GM19193 (cell line): ENCODE data around the gene CMTM7.
A peak's percentile ranks its signal among the peaks of the same experiment; 100 is the strongest.

Source experiments
- POLR2A ChIP-seq: IDR thresholded peaks from 4 replicates; pipeline ENCODE4 v1.6.1; 2011; ENCODE audit not compliant: insufficient read depth, insufficient read length; ENCODE audit errors: extremely low read depth

The CMTM7 gene

GRCh38 chr3:32374788-32375595, 16.7 kb upstream of the CMTM7 start:
- no peak for TF ChIP-seq POLR2A

- no peak for TF ChIP-seq POLR2A
Measured at GRCh38 chr3:32375596-32375930, 16.1 kb upstream of the CMTM7 start.

DNA sequence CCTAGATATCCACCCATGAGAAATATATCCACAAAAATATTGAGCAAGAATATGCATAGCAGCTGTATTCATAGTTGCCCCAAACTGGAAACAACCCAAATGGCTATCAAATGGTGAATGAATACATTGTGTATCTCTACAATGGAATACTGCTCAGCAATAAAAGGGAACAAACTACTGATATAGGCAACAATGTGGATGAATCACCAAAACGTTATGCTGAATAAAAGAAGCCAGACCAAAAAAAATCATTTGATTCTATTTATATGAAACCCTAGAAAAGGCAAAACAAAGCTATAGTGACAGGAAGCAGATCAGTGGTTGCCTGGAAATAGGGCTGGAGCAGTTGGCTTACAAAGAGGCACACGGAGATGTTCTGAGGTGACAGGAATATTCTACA, 15.5 kb upstream of the CMTM7 start:
- TF ChIP-seq POLR2A = no peak

GRCh38 chr3:32379831-32380500, 11.7 kb upstream of the CMTM7 start:
- no peak for TF ChIP-seq POLR2A

DNA sequence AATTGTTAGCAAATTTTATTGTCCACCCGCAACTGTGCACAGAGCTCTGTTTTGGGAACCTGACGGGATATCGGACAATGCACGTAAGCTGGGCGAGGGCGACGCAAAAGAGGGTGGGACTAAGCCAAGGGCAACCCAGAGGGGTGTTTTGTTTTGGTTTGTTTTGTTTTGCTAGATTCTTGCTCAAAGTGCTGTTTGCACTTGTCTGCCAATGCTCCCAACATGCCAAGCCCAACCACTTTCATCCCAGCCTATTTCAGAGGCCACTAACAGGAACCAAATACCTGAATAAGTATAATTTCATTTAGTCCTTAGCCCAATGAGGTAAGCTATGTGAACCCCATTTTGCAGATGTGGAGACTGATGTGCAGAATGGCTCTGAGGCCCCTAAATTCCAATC, 9.7 kb upstream of the CMTM7 start:
- TF ChIP-seq POLR2A = no peak

- TF ChIP-seq POLR2A = no peak
Measured at GRCh38 chr3:32383136-32383711, 8.4 kb upstream of the CMTM7 start.

- no peak for TF ChIP-seq POLR2A
Measured at GRCh38 chr3:32384938-32385337, 6.7 kb upstream of the CMTM7 start.

DNA sequence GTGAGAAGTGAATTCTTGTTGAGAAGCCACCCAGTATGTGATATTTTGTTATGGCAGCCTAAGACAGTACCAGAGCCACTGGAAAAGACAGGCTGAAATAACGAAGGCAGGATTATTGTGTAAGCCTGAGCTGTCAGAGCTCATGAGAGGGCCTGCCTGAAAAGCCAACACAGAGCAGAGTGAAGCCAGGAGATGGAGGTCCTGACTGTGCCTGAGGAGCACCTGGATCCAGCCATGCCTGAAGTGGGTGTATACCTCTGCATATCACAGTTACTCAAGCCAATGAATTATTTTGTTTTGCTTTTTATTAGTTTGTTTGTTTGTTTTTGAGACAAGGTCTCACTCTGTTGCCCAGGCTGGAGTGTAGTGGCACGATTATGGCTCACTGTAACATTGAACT, 4.1 kb upstream of the CMTM7 start:
- TF ChIP-seq POLR2A = no peak

DNA sequence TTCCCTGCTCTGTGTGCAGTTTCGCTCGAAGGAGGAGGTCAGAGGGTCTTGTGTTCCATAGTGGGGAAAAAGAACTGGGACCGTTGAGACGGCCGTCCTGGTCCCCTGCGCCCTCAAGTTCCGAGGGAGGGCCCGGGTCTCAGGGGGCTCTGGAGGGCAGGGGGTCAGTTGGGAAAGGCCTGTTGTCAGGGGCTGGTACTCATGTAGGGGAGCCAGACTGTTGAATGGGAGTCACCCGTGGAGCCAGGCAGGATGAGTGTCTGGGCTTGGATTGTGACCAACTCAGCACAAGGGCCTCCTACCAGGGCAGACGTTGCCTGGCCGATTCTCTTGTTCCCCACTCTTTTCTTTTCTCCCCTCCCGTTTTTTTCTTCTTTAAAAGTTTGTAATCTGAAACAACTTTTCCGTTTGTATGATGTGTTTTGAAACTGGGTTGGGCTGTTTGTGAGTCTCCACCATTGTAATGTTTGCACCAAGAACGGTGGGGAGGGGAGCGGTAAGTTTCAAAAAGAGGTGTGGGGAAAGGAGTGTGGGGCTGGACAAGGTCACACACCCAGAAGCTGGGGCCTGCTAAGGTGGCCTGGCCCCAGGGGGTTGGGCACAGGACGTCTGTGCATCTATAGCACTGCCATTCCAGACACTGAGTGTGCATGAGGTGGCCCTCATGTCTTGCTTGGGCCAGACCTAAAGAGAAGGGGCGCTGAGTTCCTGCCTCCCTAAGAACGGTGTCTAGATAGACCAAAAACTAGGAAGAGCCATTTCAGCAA, 1.1 kb downstream of the CMTM7 start:
- TF ChIP-seq POLR2A = no peak

DNA sequence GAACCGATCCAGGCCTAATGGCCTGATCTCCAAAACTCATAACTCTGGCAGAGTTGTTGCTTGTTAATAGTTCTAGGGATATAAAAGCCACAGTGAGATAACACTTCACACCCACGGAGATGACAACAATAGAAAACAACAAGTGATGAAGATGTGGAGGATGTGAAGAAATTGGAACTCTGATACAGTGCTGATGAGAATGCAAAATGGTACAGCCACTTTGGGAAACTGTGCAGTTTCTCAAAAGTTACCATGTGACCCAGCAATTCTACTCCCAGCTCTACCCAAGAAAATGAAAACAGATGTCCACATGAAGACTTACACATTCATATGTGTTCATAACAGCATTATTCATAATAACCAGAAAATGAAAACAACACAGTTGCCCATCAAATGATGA, 3.8 kb downstream of the CMTM7 start:
- TF ChIP-seq POLR2A = no peak

GRCh38 chr3:32397941-32398340, 6.3 kb downstream of the CMTM7 start:
- no peak for TF ChIP-seq POLR2A

DNA sequence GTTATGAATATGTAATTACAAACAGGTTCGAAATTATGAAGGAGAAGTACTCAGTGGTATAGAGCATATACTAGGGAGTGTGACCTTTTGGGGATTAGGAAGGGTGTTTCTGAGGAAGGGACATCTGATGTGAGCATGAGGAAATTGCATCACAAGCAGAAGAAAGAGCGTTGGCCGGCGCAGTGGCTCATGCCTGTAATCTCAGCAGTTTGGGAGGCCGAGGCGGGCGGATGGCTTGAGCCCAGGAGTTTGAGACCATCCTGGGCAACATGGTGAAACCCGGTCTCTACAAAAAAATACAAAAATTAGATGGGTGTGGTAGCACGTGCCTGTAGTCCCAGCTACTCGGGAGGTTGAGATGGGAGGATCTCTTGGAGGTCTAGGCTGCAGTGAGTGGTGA, 6.9 kb downstream of the CMTM7 start:
- no peak for TF ChIP-seq POLR2A

DNA sequence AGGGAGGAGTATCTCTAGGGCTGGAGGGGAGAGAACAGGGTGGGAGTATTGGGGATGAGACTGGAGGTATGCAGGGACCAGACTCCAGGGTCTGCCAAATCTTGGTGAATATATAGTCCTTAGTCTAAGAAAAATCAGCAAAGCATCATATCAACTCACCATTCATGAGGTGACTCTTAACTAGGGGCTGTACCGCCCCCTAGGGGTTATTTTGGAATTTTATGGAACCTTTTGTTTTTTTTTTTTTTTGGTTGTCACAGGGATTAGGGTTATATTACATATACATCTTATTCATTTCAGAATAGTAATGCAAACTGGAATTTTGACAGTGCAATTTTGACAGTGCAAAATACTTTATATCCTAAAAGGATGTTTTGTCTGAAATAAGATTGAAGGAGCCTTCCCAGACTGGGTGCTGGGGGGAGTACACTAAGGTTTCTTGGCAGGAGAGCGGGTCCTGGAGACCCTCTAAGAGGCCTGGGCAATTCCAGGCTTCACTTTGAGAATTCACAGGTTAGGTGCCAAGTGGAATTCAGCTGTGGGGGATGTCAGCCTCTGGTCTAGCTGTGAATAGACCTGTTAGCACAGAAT, 7.5 kb downstream of the CMTM7 start:
- no peak for TF ChIP-seq POLR2A

DNA sequence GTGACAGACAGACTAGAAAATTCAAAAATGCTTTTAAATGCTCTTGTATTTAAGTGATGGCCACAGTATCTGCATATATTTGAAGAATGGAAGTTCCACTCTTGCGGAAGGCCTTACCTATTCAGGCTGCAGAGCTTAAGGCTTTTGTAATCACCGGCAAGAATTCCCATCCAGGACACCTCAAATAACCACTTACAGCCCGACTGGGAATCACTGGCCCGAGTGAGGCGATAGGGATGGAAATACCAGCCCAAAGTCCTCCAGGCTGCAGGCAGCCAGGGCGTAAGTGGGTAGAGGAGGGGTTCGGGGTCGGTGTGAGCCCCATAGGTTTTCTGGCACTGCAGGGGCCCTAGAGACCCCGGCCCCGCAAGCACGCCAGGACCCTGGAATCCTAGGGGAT, 9.5 kb downstream of the CMTM7 start:
- TF ChIP-seq POLR2A = no peak

DNA sequence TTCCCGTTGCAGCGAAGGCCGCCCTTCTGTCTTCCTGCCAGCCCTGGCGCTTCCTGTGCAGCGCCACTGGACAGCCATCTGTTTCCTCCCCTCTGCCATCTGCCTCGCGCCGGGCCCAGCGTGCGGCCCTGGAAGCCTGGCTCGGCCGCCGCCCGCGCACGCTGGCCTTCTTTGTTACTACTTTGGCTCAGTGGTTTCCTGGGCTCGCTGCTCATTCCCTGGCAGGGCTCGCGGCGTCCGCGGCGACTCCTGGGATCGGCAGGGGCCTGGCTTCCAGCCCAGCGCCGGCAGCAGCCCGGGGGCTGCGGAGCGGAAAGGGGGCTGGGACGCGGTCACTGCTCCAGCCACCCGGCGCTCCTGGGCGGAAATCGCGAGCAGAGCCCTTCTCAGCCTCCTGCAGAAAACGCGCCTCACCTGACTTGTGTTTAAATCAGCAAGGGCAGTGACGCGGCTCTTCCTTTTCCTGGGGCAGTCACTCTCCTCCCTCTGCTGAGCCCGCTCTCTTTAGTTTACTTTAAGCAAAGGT, 10.0 kb downstream of the CMTM7 start:
- TF ChIP-seq POLR2A = peak; percentile 40

DNA sequence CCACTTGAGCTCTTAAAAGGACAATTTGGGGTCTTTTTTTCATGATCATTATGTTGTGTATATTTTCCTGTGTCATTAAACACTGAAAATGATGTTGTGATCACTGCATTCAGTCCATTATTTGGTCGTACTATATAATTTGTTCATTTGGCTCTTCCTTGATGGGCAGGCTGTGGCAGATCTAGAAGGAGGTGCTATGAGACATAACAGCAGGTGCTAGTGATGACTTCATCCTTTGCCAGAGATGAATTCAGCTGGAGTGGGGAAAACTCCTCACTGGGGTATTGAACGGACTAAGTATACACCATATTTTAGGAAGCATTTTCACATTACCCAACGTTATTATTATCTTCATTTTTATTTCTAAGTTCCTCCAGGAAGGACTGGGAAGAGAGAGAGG, 12.0 kb downstream of the CMTM7 start:
- TF ChIP-seq POLR2A = no peak

- no peak for TF ChIP-seq POLR2A
Measured at GRCh38 chr3:32404714-32405113, 13.1 kb downstream of the CMTM7 start.
